GM18858 (cell line): ENCODE data around the gene UNC45B.
"Not testable (repeated sequence)": the region's sequence is repeated elsewhere in the genome, so short reads cannot be mapped to it uniquely, and the experiment has no call there.

Source experiments
- ATAC-seq: cut with Tn5 transposase; IDR thresholded peaks from one replicate; pipeline ENCODE4 v1.9.1; 2021; ENCODE audit not compliant: unreplicated experiment

Gene UNC45B, protein sequence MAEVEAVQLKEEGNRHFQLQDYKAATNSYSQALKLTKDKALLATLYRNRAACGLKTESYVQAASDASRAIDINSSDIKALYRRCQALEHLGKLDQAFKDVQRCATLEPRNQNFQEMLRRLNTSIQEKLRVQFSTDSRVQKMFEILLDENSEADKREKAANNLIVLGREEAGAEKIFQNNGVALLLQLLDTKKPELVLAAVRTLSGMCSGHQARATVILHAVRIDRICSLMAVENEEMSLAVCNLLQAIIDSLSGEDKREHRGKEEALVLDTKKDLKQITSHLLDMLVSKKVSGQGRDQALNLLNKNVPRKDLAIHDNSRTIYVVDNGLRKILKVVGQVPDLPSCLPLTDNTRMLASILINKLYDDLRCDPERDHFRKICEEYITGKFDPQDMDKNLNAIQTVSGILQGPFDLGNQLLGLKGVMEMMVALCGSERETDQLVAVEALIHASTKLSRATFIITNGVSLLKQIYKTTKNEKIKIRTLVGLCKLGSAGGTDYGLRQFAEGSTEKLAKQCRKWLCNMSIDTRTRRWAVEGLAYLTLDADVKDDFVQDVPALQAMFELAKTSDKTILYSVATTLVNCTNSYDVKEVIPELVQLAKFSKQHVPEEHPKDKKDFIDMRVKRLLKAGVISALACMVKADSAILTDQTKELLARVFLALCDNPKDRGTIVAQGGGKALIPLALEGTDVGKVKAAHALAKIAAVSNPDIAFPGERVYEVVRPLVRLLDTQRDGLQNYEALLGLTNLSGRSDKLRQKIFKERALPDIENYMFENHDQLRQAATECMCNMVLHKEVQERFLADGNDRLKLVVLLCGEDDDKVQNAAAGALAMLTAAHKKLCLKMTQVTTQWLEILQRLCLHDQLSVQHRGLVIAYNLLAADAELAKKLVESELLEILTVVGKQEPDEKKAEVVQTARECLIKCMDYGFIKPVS

DNA sequence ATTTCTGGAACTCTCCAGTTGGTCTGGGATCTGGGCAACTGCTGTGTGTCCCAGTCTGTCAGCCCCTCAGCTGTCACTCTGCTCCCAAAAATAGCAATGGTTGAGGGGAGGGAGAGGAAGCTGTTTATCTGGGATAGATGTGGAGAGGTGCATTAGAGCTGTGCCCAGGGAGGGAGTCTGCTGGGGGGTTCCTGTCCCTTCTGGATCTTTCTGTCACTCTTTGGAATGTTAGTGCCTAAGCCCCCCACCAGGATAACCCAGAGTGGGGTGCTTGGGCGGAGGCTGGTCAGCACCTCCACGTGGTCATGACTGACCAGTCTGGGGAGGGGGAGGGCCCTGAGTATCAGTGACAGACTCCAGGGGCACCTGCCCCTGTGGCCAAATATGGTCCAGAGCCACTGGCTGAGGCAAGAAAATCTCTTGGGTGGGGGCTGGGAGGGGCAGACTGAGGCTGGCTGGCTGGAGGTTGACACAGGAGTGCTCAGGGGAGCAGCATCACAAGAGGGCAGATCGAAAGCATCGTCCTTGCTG lies at the start of gene UNC45B:
TSS of gene UNC45B (plus strand) at position 443 of the 531 bp plus-strand sequence. CDS start 447 bp downstream, outside the sequence.
- ATAC-seq: no peak

DNA sequence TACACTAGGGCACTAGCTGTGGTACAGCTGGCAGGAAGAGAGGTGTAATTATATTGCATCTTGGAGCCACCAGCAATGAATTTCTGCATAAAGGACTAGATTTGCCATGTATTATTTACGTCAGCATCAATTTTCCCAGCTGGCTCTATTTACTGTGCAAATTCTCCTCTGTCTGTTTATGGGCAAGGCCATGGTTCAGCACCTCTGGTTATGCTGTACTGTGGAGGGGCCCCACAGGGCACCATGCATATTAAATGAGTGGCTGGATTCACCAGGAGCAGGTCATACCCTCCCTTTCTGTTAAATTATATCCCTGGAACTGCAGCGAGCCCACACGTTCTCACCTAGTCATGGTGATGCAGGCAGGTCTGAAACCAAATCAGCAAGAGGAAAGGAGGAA lies 47.7 kb upstream of the UNC45B start:
- ATAC-seq: no peak

GRCh38 chr17:35101036-35101435 lies 46.6 kb upstream of the UNC45B start:
- ATAC-seq: no peak

DNA sequence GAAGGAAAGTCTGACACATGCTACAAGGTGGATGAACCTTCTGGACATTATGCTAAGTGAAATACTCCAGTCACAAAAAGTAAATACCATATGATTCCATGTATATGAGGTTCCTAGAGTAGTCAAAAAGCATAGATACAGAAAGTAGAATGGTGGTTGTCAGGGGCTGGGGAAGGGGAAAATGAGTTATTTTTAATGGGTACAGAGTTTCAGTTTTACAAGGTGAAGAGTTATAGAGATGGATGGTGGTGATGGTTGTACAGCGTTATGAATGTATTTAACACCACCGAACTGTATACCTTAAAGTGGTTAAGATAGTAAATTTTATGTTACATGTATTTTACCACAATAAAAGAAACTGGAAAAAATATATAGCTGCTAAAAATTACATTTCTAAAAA lies 45.9 kb upstream of the UNC45B start:
- ATAC-seq: no peak

- no peak for ATAC-seq
These were observed 44.3 kb upstream of the UNC45B start for GRCh38 chr17:35103271-35103670.

- no peak for ATAC-seq
These were observed 42.7 kb upstream of the UNC45B start for GRCh38 chr17:35104844-35105450.

- not testable (repeated sequence) for ATAC-seq
These were observed 36.8 kb upstream of the UNC45B start for GRCh38 chr17:35110791-35111190.

- no peak for ATAC-seq
These were observed 30.8 kb upstream of the UNC45B start for GRCh38 chr17:35116845-35117244.

DNA sequence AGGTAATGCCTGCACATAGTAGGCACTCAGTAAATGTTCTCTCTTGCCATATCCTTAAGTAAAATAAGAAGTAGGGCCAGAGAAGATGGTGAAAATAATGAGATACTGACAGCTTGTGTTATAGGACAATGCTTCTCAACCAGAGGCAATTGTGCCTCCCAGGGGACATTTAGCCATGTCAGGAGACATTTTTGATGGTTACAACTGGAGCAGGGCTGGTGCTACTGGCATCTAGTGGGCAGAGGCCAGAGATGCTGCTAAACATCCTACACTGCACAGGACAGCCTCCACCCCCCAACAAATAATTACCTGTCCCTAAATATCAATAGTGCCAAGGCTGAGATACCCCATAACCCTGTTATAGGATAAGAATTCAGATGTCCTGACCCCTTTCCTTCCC lies 29.6 kb upstream of the UNC45B start:
- no peak for ATAC-seq

- ATAC-seq: no peak
These were observed 28.0 kb upstream of the UNC45B start, which contains the start of gene RAD51D for GRCh38 chr17:35119370-35120165. Gene RAD51D (minus strand): TSS chr17:35119860. CDS start chr17:35119613, 247 bp downstream.

- ATAC-seq: no peak
These were observed 26.3 kb upstream of the UNC45B start, which contains the start of gene FNDC8 for GRCh38 chr17:35121315-35121714. Gene FNDC8 (plus strand): TSS chr17:35121615. CDS start chr17:35121694, 79 bp downstream.

- no peak for ATAC-seq
These were observed 19.7 kb upstream of the UNC45B start for GRCh38 chr17:35127751-35128514.

DNA sequence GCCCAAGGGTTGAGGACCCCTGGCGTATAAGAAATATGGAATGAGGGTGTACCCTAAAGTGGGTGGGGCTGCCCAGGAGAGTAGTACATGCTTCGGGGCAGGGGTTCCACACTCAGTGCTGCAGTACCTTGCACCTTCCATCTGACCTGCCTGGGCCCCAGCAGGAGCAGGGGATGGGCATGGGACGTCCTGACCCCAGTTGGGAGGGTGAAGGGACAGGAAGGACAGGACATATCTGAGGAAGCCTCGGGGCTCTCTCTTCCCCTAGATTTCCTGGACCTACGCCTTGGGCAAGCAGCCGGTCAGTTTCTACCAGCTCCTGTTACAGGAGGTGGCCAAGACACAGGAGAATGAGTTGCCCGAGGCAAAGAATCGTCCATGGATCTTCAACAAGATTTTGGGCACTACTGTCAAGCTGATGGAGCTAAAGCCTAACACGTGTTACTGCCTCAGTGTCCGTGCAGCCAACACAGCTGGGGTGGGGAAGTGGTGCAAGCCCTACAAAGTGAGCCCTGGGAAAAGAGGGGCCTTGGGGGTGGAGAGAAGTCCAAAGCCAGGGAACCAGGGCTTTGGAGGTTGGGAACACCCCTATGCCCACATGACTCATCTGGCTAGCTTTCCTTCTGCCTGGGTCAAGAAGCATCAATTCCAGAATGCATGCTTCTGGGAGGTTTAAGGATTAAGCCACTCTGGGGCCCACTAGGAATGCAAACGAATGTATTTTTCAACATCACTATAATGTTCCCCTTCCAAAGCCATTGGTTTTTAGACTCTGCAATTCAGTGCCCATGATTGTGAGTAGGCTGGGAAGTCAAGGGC lies 18.3 kb upstream of the UNC45B start:
- no peak for ATAC-seq

GRCh38 chr17:35129973-35130351 lies 17.7 kb upstream of the UNC45B start:
- ATAC-seq: no peak

GRCh38 chr17:35130392-35130791 lies 17.2 kb upstream of the UNC45B start:
- no peak for ATAC-seq

DNA sequence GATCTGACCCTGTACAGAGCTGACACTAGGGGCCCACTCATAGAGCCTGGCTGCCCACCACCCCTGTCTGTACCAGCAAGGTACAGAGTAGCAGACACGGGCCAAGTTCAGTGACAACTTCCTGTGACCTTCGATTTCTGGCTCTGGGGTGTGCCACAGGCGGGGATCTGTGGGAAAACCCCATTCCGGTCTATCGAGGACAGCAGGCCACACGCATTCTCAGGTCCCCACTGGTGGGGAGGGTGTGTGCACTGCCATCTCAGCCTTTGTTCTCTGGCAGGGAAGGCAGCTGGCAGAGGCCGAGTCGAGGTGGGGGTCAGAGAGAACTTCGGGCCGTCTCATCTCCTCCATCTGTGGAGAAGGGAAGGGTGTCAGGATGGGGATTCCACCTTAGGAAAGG lies 15.5 kb upstream of the UNC45B start:
- no peak for ATAC-seq

GRCh38 chr17:35132816-35133550 lies 14.6 kb upstream of the UNC45B start:
- no peak for ATAC-seq

DNA sequence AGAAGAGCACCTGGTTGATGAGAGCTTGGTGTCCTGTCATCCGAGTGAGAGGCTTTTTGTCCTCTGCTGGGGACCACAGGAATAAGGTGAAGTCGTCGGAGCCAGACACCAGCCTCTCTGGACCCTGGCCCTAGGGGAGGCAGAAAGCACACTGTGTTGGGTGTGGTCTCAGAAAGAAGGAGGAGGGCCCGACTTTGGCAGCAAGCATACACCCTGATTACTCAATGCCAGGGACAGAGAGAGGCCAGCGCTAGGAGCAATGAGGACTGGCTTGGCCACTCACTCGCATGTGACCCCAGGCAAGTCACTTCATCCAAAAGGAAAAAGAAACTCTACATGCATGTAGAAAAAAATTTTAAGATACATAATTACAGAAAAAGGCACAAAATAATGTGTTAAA lies 12.3 kb upstream of the UNC45B start:
- ATAC-seq: no peak
